ENCODE results near the gene OR1S2.
"Not testable (repeated sequence)": the region's sequence is repeated elsewhere in the genome, so short reads cannot be mapped to it uniquely, and the experiment has no call there.

The OR1S2 gene

GRCh38 chr11:58204042-58204441 lies at the start of gene OR1S2:
Gene OR1S2, minus strand, starts transcription at chr11:58204142. Its CDS starts 0 bp downstream, at chr11:58204142.
- no peak within 1 kb of the TSS for H3K27ac Mint-ChIP-seq
- H3K9me3 Mint-ChIP-seq, result peaks cover 3% of the 10 kb centered on the region
- H3K4me3 Mint-ChIP-seq, result no peak within 1 kb of the TSS
- no peak for ATAC-seq
- DNase-seq (ENCODE audit: low spot score in 2 of 2), result no peak
- H3K4me1 Mint-ChIP-seq, result no peaks in the 10 kb centered on the region
- H3K36me3 Mint-ChIP-seq, result no peaks in the 10 kb centered on the region

GRCh38 chr11:58243954-58244353 lies 40.0 kb upstream of the OR1S2 start:
- Mint-ChIP-seq H3K36me3 (no peaks in the 10 kb centered on the region), H3K27ac (no peak overlapping the region), H3K4me1 (no peaks in the 10 kb centered on the region), H3K9me3 (peaks cover 6% of the 10 kb centered on the region), H3K4me3 (no peak overlapping the region)
- ATAC-seq (no peak), DNase-seq (ENCODE audit: low spot score in 2 of 2) (no peak)

- no peak overlapping the region for H3K4me3 Mint-ChIP-seq
- peaks cover 3% of the 10 kb centered on the region for H3K9me3 Mint-ChIP-seq
These were observed 24.1 kb upstream of the OR1S2 start for GRCh38 chr11:58227956-58228615.

GRCh38 chr11:58222721-58223120 lies 18.8 kb upstream of the OR1S2 start:
- ATAC-seq (no peak), DNase-seq (ENCODE audit: low spot score in 2 of 2) (no peak)
- H3K27ac Mint-ChIP-seq, result no peak overlapping the region
- no peaks in the 10 kb centered on the region for H3K9me3 Mint-ChIP-seq
- peaks cover 5% of the 10 kb centered on the region for H3K4me1 Mint-ChIP-seq
- H3K36me3 Mint-ChIP-seq, result no peaks in the 10 kb centered on the region
- no peak overlapping the region for H3K4me3 Mint-ChIP-seq

More at GRCh38 chr11:58227956-58228615, 24.1 kb upstream of the OR1S2 start:
- Mint-ChIP-seq H3K4me1 (peaks cover 5% of the 10 kb centered on the region), H3K36me3 (no peaks in the 10 kb centered on the region), H3K27ac (no peak overlapping the region)
- no peak for ATAC-seq
- DNase-seq (ENCODE audit: low spot score in 2 of 2), result no peak

GRCh38 chr11:58216476-58216875 lies 12.5 kb upstream of the OR1S2 start:
- ATAC-seq, result no peak
- no peaks in the 10 kb centered on the region for H3K9me3 Mint-ChIP-seq
- no peak overlapping the region for H3K27ac Mint-ChIP-seq
- no peak overlapping the region for H3K4me3 Mint-ChIP-seq
- H3K4me1 Mint-ChIP-seq, result no peaks in the 10 kb centered on the region
- no peak for DNase-seq (ENCODE audit: low spot score in 2 of 2)
- no peaks in the 10 kb centered on the region for H3K36me3 Mint-ChIP-seq

GRCh38 chr11:58212420-58212819 lies 8.5 kb upstream of the OR1S2 start, which contains the start of gene OR1S1:
Gene OR1S1, plus strand, starts transcription at chr11:58212720.
- not testable (repeated sequence) for DNase-seq (ENCODE audit: low spot score in 2 of 2); H3K9me3 Mint-ChIP-seq; H3K4me3 Mint-ChIP-seq; H3K36me3 Mint-ChIP-seq; H3K4me1 Mint-ChIP-seq; ATAC-seq; H3K27ac Mint-ChIP-seq

- H3K36me3 Mint-ChIP-seq, result no peaks in the 10 kb centered on the region
- H3K27ac Mint-ChIP-seq, result no peak overlapping the region
- no peak overlapping the region for H3K4me3 Mint-ChIP-seq
- ATAC-seq (no peak), DNase-seq (ENCODE audit: low spot score in 2 of 2) (no peak)
- no peaks in the 10 kb centered on the region for H3K4me1 Mint-ChIP-seq
- H3K9me3 Mint-ChIP-seq, result peaks cover 7% of the 10 kb centered on the region
These were observed 4.7 kb downstream of the OR1S2 start for GRCh38 chr11:58199271-58199670.

- no peaks in the 10 kb centered on the region for H3K4me1 Mint-ChIP-seq
- ATAC-seq, result no peak
- H3K27ac Mint-ChIP-seq, result no peak overlapping the region
- peaks cover 3% of the 10 kb centered on the region for H3K9me3 Mint-ChIP-seq
- H3K36me3 Mint-ChIP-seq, result no peaks in the 10 kb centered on the region
- H3K4me3 Mint-ChIP-seq, result no peak overlapping the region
- DNase-seq (ENCODE audit: low spot score in 2 of 2), result no peak
These were observed 8.0 kb downstream of the OR1S2 start for GRCh38 chr11:58195939-58196338.

- peaks cover 3% of the 10 kb centered on the region for H3K9me3 Mint-ChIP-seq
- DNase-seq (ENCODE audit: low spot score in 2 of 2) (no peak), ATAC-seq (no peak)
- no peaks in the 10 kb centered on the region for H3K4me1 Mint-ChIP-seq
- no peak overlapping the region for H3K4me3 Mint-ChIP-seq
- no peaks in the 10 kb centered on the region for H3K36me3 Mint-ChIP-seq
- no peak overlapping the region for H3K27ac Mint-ChIP-seq
These were observed 10.6 kb downstream of the OR1S2 start for GRCh38 chr11:58193391-58193790.

- no peak for ATAC-seq
- Mint-ChIP-seq H3K27ac (no peak overlapping the region), H3K4me1 (no peaks in the 10 kb centered on the region), H3K9me3 (no peaks in the 10 kb centered on the region), H3K36me3 (no peaks in the 10 kb centered on the region), H3K4me3 (no peak overlapping the region)
- no peak for DNase-seq (ENCODE audit: low spot score in 2 of 2)
These were observed 11.7 kb downstream of the OR1S2 start for GRCh38 chr11:58192229-58192628.

- no peak for DNase-seq (ENCODE audit: low spot score in 2 of 2)
These were observed 15.2 kb downstream of the OR1S2 start, which contains the start of gene OR9Q2 for GRCh38 chr11:58188770-58189169. Gene OR9Q2, plus strand, starts transcription at chr11:58189070. Its CDS starts 1,421 bp downstream, at chr11:58190491.

GRCh38 chr11:58186938-58187337 lies 17.0 kb downstream of the OR1S2 start:
- DNase-seq (ENCODE audit: low spot score in 2 of 2) (no peak), ATAC-seq (no peak)
- Mint-ChIP-seq H3K36me3 (no peaks in the 10 kb centered on the region), H3K4me3 (no peak overlapping the region), H3K9me3 (no peaks in the 10 kb centered on the region), H3K4me1 (no peaks in the 10 kb centered on the region), H3K27ac (no peak overlapping the region)

More at GRCh38 chr11:58188770-58189169, 15.2 kb downstream of the OR1S2 start, which contains the start of gene OR9Q2:
- no peaks in the 10 kb centered on the region for H3K4me1 Mint-ChIP-seq
- H3K27ac Mint-ChIP-seq, result no peak within 1 kb of the TSS
- no peak for ATAC-seq
- no peaks in the 10 kb centered on the region for H3K9me3 Mint-ChIP-seq
- H3K4me3 Mint-ChIP-seq, result no peak within 1 kb of the TSS
- H3K36me3 Mint-ChIP-seq, result no peaks in the 10 kb centered on the region

- Mint-ChIP-seq H3K36me3 (no peaks in the 10 kb centered on the region), H3K27ac (no peak overlapping the region), H3K9me3 (no peaks in the 10 kb centered on the region), H3K4me1 (no peaks in the 10 kb centered on the region), H3K4me3 (no peak overlapping the region)
- ATAC-seq (no peak), DNase-seq (ENCODE audit: low spot score in 2 of 2) (no peak)
These were observed 24.3 kb downstream of the OR1S2 start for GRCh38 chr11:58179648-58180047.

- Mint-ChIP-seq H3K4me1 (no peaks in the 10 kb centered on the region), H3K27ac (no peak overlapping the region), H3K36me3 (no peaks in the 10 kb centered on the region), H3K4me3 (no peak overlapping the region), H3K9me3 (no peaks in the 10 kb centered on the region)
- DNase-seq (ENCODE audit: low spot score in 2 of 2) (no peak), ATAC-seq (no peak)
These were observed 25.5 kb downstream of the OR1S2 start for GRCh38 chr11:58178444-58178843.

GRCh38 chr11:58177409-58178054 lies 26.4 kb downstream of the OR1S2 start:
- H3K4me1 Mint-ChIP-seq, result no peaks in the 10 kb centered on the region
- DNase-seq (ENCODE audit: low spot score in 2 of 2) (no peak), ATAC-seq (no peak)
- no peak overlapping the region for H3K4me3 Mint-ChIP-seq
- no peak overlapping the region for H3K27ac Mint-ChIP-seq
- no peaks in the 10 kb centered on the region for H3K36me3 Mint-ChIP-seq
- H3K9me3 Mint-ChIP-seq, result no peaks in the 10 kb centered on the region

GRCh38 chr11:58165504-58166106 lies 38.3 kb downstream of the OR1S2 start:
- no peak for ATAC-seq
- no peaks in the 10 kb centered on the region for H3K9me3 Mint-ChIP-seq
- H3K4me3 Mint-ChIP-seq, result no peak overlapping the region
- DNase-seq (ENCODE audit: low spot score in 2 of 2), result no peak
- H3K4me1 Mint-ChIP-seq, result no peaks in the 10 kb centered on the region
- H3K36me3 Mint-ChIP-seq, result no peaks in the 10 kb centered on the region
- no peak overlapping the region for H3K27ac Mint-ChIP-seq
